Measurements from ENCODE around the gene RPA3. TPM values are rescaled to one million over a fixed set of nuclear protein-coding genes. Genes with fewer than 3 reads are reported as not detected.
A peak's percentile ranks its signal among the peaks of the same experiment; 100 is the strongest.

The RPA3 gene
- total RNA-seq, 1 donor from 2014 or later: 39.6 TPM

GRCh38 chr7:7595451-7595850 lies 123.0 kb downstream of the RPA3 start:
- Mint-ChIP-seq H3K4me1 (ENCODE audit: low read depth) (no peaks in the 10 kb centered on the region), H3K4me3 (ENCODE audit: low read depth) (no peak overlapping the region), H3K36me3 (ENCODE audit: insufficient read depth) (peaks cover 44% of the 10 kb centered on the region), H3K27ac (no peak overlapping the region), H3K27me3 (no peaks in the 10 kb centered on the region), H3K9me3 (ENCODE audit: low read depth) (peaks cover 11% of the 10 kb centered on the region)
- peak; percentile 44 for TF ChIP-seq CTCF (IDR thresholded peaks at IDR 0.05; ENCODE audit: unreplicated experiment)
- no peak for DNase-seq (ENCODE audit: low spot score, unreplicated experiment)

Other genes with a start within 250 kb of the RPA3 start
- 17.3 and 18.3 TPM in 2 replicates for gene COL28A1, start 182.7 kb downstream of the RPA3 start, total RNA-seq
- 62.0 and 62.3 TPM in 2 replicates for gene MIOS, start 151.7 kb downstream of the RPA3 start, total RNA-seq
- gene UMAD1, start 77.9 kb downstream of the RPA3 start, total RNA-seq: 12.1 and 12.8 TPM in 2 replicates